Stimulated activated CD4-positive, alpha-beta T cell treated with anti-CD3 and anti-CD28 coated beads, Interleukin-2, amount 100 ng/mL, for 4 hours (primary cell): ENCODE measurements around the gene ELMOD2.

Experiments
- DNase-seq: peaks from one replicate; pipeline ENCODE4 v3.0.0-alpha.2; 2020; ENCODE audit warnings: low read depth

Gene ELMOD2

DNA sequence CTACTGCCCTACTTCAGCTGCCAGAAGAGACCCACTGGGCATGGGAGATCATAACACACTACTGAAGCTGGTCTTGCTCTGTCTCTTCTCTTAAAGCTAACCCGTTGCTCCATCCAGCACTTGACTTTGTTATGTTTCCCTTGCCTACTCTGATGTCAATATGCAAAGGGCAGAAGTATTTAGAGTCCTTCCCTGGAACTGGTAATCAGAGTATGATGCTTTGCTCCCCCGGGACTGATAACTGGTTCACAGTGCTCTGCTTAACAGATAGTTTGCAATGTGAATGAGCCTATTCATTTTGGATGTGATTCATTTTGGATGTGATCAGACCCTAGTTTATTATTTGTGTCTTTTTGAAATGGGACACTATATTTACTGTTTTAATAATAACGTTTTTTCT is 57.1 kb downstream of the ELMOD2 start:
- DNase-seq, result no peak

DNA sequence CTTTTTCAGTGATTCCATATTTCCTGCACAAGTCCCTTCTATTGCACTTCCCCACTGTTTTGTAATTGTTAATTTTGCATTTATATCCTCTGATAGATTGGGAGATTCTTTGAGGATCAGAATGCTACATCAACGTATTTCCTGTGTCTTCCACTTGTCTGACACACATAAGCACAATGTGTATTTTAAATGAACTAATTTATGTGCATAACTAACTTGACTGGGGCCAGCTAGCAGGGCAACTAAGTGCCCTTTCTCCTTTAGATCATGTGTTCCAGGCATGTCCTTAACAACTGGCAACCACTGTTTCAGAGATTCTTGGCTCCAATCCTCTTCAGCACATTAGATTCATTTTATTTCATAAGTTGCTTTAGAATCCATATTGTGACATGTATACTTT is 60.5 kb downstream of the ELMOD2 start:
- no peak for DNase-seq

DNA sequence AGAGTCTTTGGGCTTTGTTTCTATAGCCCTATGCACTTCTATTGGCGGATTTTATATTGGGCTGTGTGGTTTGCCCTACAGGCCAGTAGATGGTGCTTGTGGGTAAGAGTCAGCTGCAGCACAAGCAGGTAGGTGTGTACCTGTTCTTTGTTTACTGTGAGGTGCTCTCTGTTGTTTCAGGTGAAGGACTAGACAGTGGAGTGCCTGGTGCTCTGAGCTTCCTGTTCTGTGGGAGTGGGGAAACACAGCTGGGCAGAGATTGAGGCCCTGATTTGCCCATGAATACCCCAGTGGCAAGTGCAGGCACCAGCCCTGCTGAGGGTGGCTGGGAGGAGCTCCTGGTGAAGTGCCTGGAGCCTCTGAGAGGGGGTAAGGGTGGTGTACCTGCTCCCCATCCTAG is 71.1 kb downstream of the ELMOD2 start:
- no peak for DNase-seq

DNA sequence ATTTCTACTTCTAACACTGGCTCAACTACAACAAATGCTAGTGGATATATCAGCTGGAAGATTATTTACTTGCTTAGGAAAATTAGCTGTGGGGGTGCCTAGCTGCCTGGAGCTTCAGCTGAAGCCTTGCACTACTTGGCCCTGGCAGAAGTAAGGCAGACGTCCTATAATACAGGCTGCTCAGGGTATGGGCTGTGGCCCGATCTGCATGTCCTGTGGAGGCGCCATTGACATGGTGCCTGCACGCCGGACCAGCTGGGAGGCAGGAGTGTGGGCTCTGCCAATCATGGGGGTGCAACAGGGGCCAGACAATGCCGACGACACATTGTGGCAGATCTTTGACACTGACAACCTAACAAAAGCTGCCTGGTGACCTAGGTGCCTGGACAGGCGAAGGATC is 76.4 kb downstream of the ELMOD2 start:
- no peak for DNase-seq

DNA sequence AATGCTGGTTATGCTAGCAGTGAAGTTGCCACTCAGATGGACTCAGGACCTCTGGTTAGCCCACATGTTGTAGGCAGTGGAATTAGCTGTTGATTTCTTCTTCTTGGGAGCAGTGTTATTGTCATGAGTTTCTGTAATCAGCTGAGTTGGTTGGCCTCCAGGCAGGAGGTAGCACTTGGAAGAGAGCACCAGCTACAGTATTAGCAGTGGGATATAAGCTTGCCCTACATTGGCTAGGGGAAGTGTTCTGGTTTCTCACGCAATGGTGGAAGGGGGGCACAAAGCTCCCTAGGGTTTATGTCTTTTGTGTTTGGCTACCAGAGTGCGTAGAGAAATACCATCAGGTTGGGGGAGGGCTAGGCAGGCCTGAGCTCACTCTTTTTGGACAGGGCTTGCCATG is 78.7 kb downstream of the ELMOD2 start:
- DNase-seq, result no peak

DNA sequence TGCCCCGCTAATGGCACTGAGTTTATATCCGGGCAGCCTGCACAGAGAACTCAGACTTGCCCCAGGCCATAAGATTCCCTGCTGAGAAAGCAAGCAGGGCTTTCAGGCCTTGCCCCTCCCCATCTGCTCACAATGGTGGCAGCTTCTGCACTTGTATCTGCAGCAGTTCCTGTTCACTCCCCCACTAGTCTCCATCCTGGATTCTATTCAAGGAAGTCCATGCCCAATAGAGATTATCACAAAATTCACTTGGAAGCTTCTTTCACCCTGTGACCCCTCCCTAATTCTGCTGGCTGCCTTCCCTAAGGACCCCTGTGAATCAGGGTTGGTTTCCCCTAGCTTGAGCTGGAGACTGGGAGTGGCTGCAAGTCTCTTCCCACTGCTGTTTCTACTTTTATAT is 79.3 kb downstream of the ELMOD2 start:
- DNase-seq, result no peak
